Lower lobe of right lung (tissue), 2 donors: Measurements from ENCODE around the gene SMC1B. TPM values are rescaled to one million over a fixed set of nuclear protein-coding genes. Genes with fewer than 3 reads are reported as not detected.
"Not testable (repeated sequence)": the region's sequence is repeated elsewhere in the genome, so short reads cannot be mapped to it uniquely, and the experiment has no call there.

ENCODE experiments used
- ATAC-seq, 2 donors: fragments of 200-7000 bp; cut with Tn5 transposase; one replicate each; pipeline ENCODE4 v1.9.1; 2020 to 2022; ENCODE audit warnings: mild to moderate bottlenecking in 2 of 2, moderate library complexity in 2 of 2
- DNase-seq: peaks from one replicate; pipeline ENCODE4 v3.0.0-alpha.2; 2020
- H3K27ac ChIP-seq: fragments of 200-600 bp; one replicate; pipeline ENCODE4 v1.8.0; 2022
- H3K27me3 ChIP-seq: fragments of 200-600 bp; one replicate; pipeline ENCODE4 v1.8.0; 2022; ENCODE audit warnings: low read depth
- H3K36me3 ChIP-seq: fragments of 200-600 bp; one replicate; pipeline ENCODE4 v1.8.0; 2022; ENCODE audit warnings: mild to moderate bottlenecking
- H3K4me1 ChIP-seq: fragments of 200-600 bp; one replicate; pipeline ENCODE4 v1.8.0; 2022
- H3K4me3 ChIP-seq: fragments of 200-600 bp; one replicate; pipeline ENCODE4 v1.8.0; 2022; ENCODE audit warnings: mild to moderate bottlenecking
- H3K9me3 ChIP-seq: fragments of 200-600 bp; one replicate; pipeline ENCODE4 v1.8.0; 2022
- CTCF ChIP-seq: fragments of 200-600 bp; IDR thresholded peaks from one replicate; pipeline ENCODE4 v1.8.0; 2022; ENCODE audit warnings: antibody characterized with exemption, mild to moderate bottlenecking
- intact Hi-C: fragments of 100-400 bp; cut with DNase I; formaldehyde crosslinking; loops from one replicate; pipeline ENCODE4 v1.11.0; 2022
- total RNA-seq: library from RNA; stranded (reverse); fragmentation: NEBNext Ultra II Directional; extraction: Animal tissue kit (Norgen Biotek cat#: 25700); gene quantifications from one replicate; pipeline ENCODE4 v1.2.1, GENCODE V29; 2021
- donor health status: DM: no; HTN: yes; CAD: no; lungs with severe emphysema.

SMC1B gene
- total RNA-seq, 1 donor from 2014 or later = not detected

GRCh38 chr22:45452565-45453379 is 39.4 kb upstream of the SMC1B start:
- no peaks in the 10 kb centered on the region for H3K36me3 ChIP-seq
- H3K4me1 ChIP-seq = no peaks in the 10 kb centered on the region
- intact Hi-C loops = no loop called here
- no peaks in the 10 kb centered on the region for H3K9me3 ChIP-seq
- DNase-seq (no peak), ATAC-seq (no peak)
- no peaks in the 10 kb centered on the region for H3K27me3 ChIP-seq
- H3K27ac ChIP-seq = no peak overlapping the region
- no peak for TF ChIP-seq CTCF
- H3K4me3 ChIP-seq = no peak overlapping the region

GRCh38 chr22:45451972-45452371 is 38.6 kb upstream of the SMC1B start:
- Histone ChIP-seq H3K27me3 (no peaks in the 10 kb centered on the region), H3K27ac (peak overlapping the region; percentile 54), H3K4me3 (no peak overlapping the region), H3K4me1 (no peaks in the 10 kb centered on the region), H3K36me3 (no peaks in the 10 kb centered on the region), H3K9me3 (no peaks in the 10 kb centered on the region)
- intact Hi-C loops = no loop called here
- ATAC-seq (no peak), DNase-seq (no peak)
- TF ChIP-seq CTCF = no peak

GRCh38 chr22:45450921-45451651 is 37.7 kb upstream of the SMC1B start:
- intact Hi-C loops = no loop called here
- TF ChIP-seq CTCF = no peak
- peak overlapping the region; percentile 56 for H3K27ac ChIP-seq
- no peaks in the 10 kb centered on the region for H3K36me3 ChIP-seq
- H3K27me3 ChIP-seq = no peaks in the 10 kb centered on the region
- no peak overlapping the region for H3K4me3 ChIP-seq
- DNase-seq (no peak), ATAC-seq (peak; percentile 48 to 67)
- no peaks in the 10 kb centered on the region for H3K4me1 ChIP-seq
- H3K9me3 ChIP-seq = no peaks in the 10 kb centered on the region

GRCh38 chr22:45450101-45450785 is 36.8 kb upstream of the SMC1B start:
- DNase-seq (no peak), ATAC-seq (no peak)
- no peak for TF ChIP-seq CTCF

GRCh38 chr22:45449442-45449841 is 36.0 kb upstream of the SMC1B start:
- H3K36me3 ChIP-seq, H3K4me1 ChIP-seq, H3K27me3 ChIP-seq, intact Hi-C loops, DNase-seq, H3K9me3 ChIP-seq, ATAC-seq, H3K4me3 ChIP-seq: not testable (repeated sequence)
- peak overlapping the region; percentile 56 for H3K27ac ChIP-seq

More at GRCh38 chr22:45450101-45450785, 36.8 kb upstream of the SMC1B start:
- Histone ChIP-seq H3K4me3 (no peak overlapping the region), H3K4me1 (no peaks in the 10 kb centered on the region), H3K27ac (peak overlapping the region; percentile 56), H3K36me3 (no peaks in the 10 kb centered on the region), H3K27me3 (no peaks in the 10 kb centered on the region), H3K9me3 (no peaks in the 10 kb centered on the region)
- intact Hi-C loops = no loop called here
